Karpas-422 (cell line): ENCODE data around the gene C17orf114.
"Not testable (repeated sequence)": the region's sequence is repeated elsewhere in the genome, so short reads cannot be mapped to it uniquely, and the experiment has no call there.

Experiments
- DNase-seq: peaks from one replicate; pipeline ENCODE4 v3.0.0-alpha.2; 2015
- H2AFZ ChIP-seq: fragments of 200-600 bp; sonication (generic); 2 replicates; pipeline ENCODE4 v1.6.1; 2014; ENCODE audit warnings: antibody characterized with exemption, low read length, mixed read lengths
- H3K27ac ChIP-seq: fragments of 200-600 bp; sonication (generic); 2 replicates; pipeline ENCODE4 v1.5.1; 2014; ENCODE audit warnings: mild to moderate bottlenecking, low read length, moderate library complexity
- H3K27me3 ChIP-seq: fragments of 200-600 bp; sonication (generic); 2 replicates; pipeline ENCODE4 v1.6.1; 2014; ENCODE audit warnings: low read length, mixed read lengths
- H3K36me3 ChIP-seq: fragments of 200-600 bp; sonication (generic); 2 replicates; pipeline ENCODE4 v1.6.1; 2014; ENCODE audit warnings: low read length, mixed read lengths; ENCODE audit not compliant: insufficient read depth
- H3K4me1 ChIP-seq: fragments of 200-600 bp; sonication (generic); 2 replicates; pipeline ENCODE4 v1.6.1; 2014; ENCODE audit warnings: mild to moderate bottlenecking, low read length, mixed read lengths
- H3K4me2 ChIP-seq: fragments of 200-600 bp; sonication (generic); 2 replicates; pipeline ENCODE4 v1.6.1; 2014; ENCODE audit warnings: low read length, low read depth, mild to moderate bottlenecking; ENCODE audit not compliant: poor library complexity, severe bottlenecking
- H3K4me3 ChIP-seq: fragments of 200-600 bp; sonication (generic); 2 replicates; pipeline ENCODE4 v1.5.1; 2014; ENCODE audit warnings: mild to moderate bottlenecking, antibody characterized with exemption, low read length, mixed read lengths
- H3K79me2 ChIP-seq: fragments of 200-600 bp; sonication (generic); 2 replicates; pipeline ENCODE4 v1.6.1; 2014; ENCODE audit warnings: mild to moderate bottlenecking, low read length, mixed read lengths
- H3K9ac ChIP-seq: fragments of 200-600 bp; sonication (generic); 2 replicates; pipeline ENCODE4 v1.6.0; 2014; ENCODE audit warnings: low read length
- H3K9me2 ChIP-seq: fragments of 200-600 bp; sonication (generic), shearing (Covaris generic); replicated peaks from 2 replicates; pipeline ENCODE4 v1.6.0; 2014; ENCODE audit warnings: mild to moderate bottlenecking, low read length, moderate library complexity; ENCODE audit not compliant: insufficient read depth
- H3K9me3 ChIP-seq: fragments of 300-700, 200-600 bp; sonication (generic); 2 replicates; pipeline ENCODE4 v1.6.1; 2014; ENCODE audit warnings: low read length, mixed read lengths
- H4K20me1 ChIP-seq: fragments of 200-600 bp; sonication (generic); 2 replicates; pipeline ENCODE4 v1.6.1; 2014; ENCODE audit warnings: mild to moderate bottlenecking, antibody characterized with exemption, low read length, low read depth; ENCODE audit not compliant: insufficient read depth

Gene C17orf114

DNA sequence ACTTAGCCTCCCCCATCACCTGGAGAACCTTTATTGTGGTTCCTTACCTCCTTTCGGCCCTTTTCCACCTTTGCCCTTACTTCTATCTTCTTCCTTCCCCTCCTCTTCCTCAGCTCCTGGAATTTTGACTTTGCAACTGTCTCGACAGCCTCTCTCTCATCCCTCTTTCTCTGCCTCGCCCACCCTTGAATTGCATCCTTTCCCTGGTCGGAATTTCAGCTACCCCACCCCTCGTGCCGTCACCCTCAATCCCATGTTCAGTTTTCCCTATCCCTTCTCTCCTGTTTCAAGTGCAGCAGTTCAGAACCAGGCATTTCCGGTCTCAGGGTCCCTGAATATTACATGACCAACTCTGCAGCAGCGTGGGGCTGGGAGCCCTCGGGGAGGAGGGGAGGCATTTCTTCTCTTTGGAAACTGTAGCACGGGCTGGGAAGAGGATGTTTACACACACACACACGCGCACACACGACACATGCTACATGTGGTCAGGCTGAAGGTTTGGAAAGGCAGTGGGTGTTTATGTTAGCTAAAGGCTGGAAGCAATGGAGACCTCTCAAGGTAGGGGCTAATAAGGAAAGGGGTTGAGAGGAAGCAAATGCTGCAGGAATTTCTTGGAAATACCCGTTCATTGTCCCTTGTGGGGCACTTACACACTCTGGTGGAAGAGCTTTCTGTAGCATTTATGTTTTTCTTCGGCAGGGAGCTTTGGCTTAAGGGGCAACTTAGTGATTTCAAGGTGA is 32.0 kb upstream of the C17orf114 start:
- peak overlapping the region; percentile 19; the same call in 1 of the 2 replicates for H2AFZ ChIP-seq
- peak; percentile 65 for DNase-seq

DNA sequence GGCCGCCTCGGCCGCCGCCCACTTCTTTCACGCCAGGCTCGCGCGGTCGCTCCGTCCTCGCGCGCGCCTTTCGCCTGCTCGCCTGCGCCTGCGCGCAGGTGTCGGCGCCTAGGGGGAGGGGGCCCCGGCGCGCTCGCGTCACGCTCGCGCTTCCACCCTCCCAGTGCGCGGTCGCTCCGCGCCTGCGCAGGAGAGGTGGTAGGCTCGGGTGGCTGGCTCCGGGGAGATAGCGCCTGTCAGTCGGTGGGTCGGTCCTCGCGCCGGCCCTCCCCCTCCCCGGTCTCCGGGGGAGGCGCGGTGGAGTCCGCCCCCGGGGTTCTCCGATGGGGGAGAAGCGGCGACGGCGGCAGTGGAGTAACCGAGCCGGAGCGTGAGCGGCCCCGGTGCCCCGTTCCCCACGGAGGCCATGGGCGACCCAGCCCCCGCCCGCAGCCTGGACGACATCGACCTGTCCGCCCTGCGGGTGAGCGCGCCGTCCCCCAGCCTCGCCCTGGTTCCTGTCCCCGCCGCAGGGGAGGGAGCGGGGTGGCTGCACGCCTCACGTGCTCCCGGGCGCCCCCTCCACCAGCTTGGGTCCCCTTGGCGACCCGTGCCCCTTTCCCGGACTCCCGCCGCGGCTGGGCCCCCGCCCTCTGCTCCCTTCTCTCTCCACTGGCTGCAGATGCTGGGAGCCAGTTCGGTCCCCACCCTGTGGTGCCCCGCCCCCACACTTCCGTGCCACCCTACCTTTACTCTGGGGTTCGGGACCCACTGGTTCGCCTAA is 31.2 kb upstream of the C17orf114 start, which contains the start of gene MINK1:
TSS of gene MINK1 (plus strand) at position 163 of the 763 bp plus-strand sequence. CDS start at position 407, 244 bp downstream.
- H2AFZ ChIP-seq, result peak within 1 kb of the TSS; percentile 86
- peak within 1 kb of the TSS; percentile 89 for H3K4me3 ChIP-seq
- no peaks in the 10 kb centered on the region for H3K9me3 ChIP-seq
- H3K9me2 ChIP-seq, result no peaks in the 10 kb centered on the region
- H3K4me2 ChIP-seq, result peak within 1 kb of the TSS; percentile 82
- H3K36me3 ChIP-seq, result no peaks in the 10 kb centered on the region
- H3K4me1 ChIP-seq, result peaks cover 18% of the 10 kb centered on the region
- H3K9ac ChIP-seq, result peak within 1 kb of the TSS; percentile 88
- no peaks in the 10 kb centered on the region for H3K27me3 ChIP-seq
- peaks cover 9% of the 10 kb centered on the region; the same call in 1 of the 2 replicates for H4K20me1 ChIP-seq
- peak within 1 kb of the TSS; percentile 56 for H3K27ac ChIP-seq
- peak; percentile 97 for DNase-seq
- peaks cover 51% of the 10 kb centered on the region for H3K79me2 ChIP-seq

More for the DNA sequence above, 32.0 kb upstream of the C17orf114 start:
- peaks cover 18% of the 10 kb centered on the region for H3K4me1 ChIP-seq
- H3K4me3 ChIP-seq, result peak overlapping the region; percentile 89
- peaks cover 57% of the 10 kb centered on the region for H3K79me2 ChIP-seq
- no peaks in the 10 kb centered on the region for H3K36me3 ChIP-seq
- H3K4me2 ChIP-seq, result peak overlapping the region; percentile 82
- H3K27ac ChIP-seq, result peak overlapping the region; percentile 56
- peaks cover 9% of the 10 kb centered on the region; the same call in 1 of the 2 replicates for H4K20me1 ChIP-seq
- no peaks in the 10 kb centered on the region for H3K9me2 ChIP-seq
- no peaks in the 10 kb centered on the region for H3K9me3 ChIP-seq
- H3K27me3 ChIP-seq, result no peaks in the 10 kb centered on the region
- peak overlapping the region; percentile 88 for H3K9ac ChIP-seq

- Histone ChIP-seq H3K79me2 (peaks cover 46% of the 10 kb centered on the region), H3K4me2 (peak overlapping the region; percentile 82), H3K4me1 (peaks cover 18% of the 10 kb centered on the region), H3K4me3 (peak overlapping the region; percentile 89), H2AFZ (peak overlapping the region; percentile 86; the same call in 1 of the 2 replicates), H3K9ac (peak overlapping the region; percentile 73)
- not testable (repeated sequence) for H3K27me3 ChIP-seq, H3K9me3 ChIP-seq, H3K9me2 ChIP-seq, H3K36me3 ChIP-seq, H3K27ac ChIP-seq, H4K20me1 ChIP-seq, DNase-seq
Observed at GRCh38 chr17:4832829-4833177, 30.7 kb upstream of the C17orf114 start.

- H3K27ac ChIP-seq, result no peak overlapping the region
- no peaks in the 10 kb centered on the region for H4K20me1 ChIP-seq
- no peaks in the 10 kb centered on the region for H3K4me1 ChIP-seq
- no peaks in the 10 kb centered on the region for H3K9me2 ChIP-seq
- DNase-seq, result no peak
- H3K27me3 ChIP-seq, result no peaks in the 10 kb centered on the region
- no peaks in the 10 kb centered on the region for H3K9me3 ChIP-seq
- no peaks in the 10 kb centered on the region for H3K79me2 ChIP-seq
- H3K4me2 ChIP-seq, result no peak overlapping the region
- no peak overlapping the region for H2AFZ ChIP-seq
- no peak overlapping the region for H3K4me3 ChIP-seq
- no peaks in the 10 kb centered on the region for H3K36me3 ChIP-seq
- no peak overlapping the region for H3K9ac ChIP-seq
Observed at GRCh38 chr17:4827399-4827798, 25.3 kb upstream of the C17orf114 start.

DNA sequence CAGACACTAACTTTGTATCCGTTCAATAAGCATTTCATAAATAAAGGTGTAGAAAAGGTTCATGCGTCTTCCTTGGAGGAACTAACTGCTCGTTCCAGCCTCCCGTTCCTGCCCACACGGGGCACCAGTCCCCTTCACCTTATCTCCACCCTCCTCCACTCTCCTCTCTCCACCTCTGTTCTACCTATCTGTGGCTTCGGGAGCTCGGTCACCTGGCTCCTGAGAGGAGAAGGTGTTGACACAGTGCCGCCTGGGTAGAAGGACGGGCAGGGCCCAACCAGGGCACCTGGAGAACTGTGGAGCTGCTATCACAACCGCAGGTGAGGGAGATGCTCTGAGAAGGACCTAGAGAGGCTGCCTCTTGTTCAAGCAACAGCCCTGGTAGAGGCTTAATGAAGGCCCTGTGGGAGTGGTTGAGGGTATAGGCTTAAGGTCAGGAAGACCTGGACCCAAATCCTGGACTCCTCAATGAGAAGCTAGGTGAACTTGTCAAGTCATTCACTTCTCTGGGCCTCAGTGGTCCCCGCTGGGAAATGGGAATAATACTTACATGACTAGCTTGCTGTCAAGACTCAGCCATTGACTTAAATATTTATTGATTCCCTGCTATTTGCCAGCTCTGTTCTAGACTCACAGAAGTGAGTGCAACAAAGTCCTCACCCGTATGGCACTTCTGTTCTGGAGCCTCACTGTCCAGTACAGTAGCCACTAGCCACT is 21.4 kb upstream of the C17orf114 start:
- no peaks in the 10 kb centered on the region for H3K36me3 ChIP-seq
- no peak overlapping the region for H2AFZ ChIP-seq
- H3K4me3 ChIP-seq, result no peak overlapping the region
- H3K79me2 ChIP-seq, result no peaks in the 10 kb centered on the region
- no peaks in the 10 kb centered on the region for H4K20me1 ChIP-seq
- no peaks in the 10 kb centered on the region for H3K9me2 ChIP-seq
- no peak for DNase-seq
- H3K4me2 ChIP-seq, result no peak overlapping the region
- no peaks in the 10 kb centered on the region for H3K9me3 ChIP-seq
- H3K4me1 ChIP-seq, result no peaks in the 10 kb centered on the region
- no peak overlapping the region for H3K9ac ChIP-seq
- H3K27me3 ChIP-seq, result no peaks in the 10 kb centered on the region
- H3K27ac ChIP-seq, result no peak overlapping the region

- Histone ChIP-seq H3K9me2 (no peaks in the 10 kb centered on the region), H4K20me1 (no peaks in the 10 kb centered on the region), H3K79me2 (no peaks in the 10 kb centered on the region), H3K4me3 (no peak overlapping the region), H3K9me3 (no peaks in the 10 kb centered on the region), H3K9ac (no peak overlapping the region), H2AFZ (no peak overlapping the region), H3K27me3 (no peaks in the 10 kb centered on the region), H3K4me2 (no peak overlapping the region), H3K4me1 (no peaks in the 10 kb centered on the region), H3K27ac (no peak overlapping the region), H3K36me3 (no peaks in the 10 kb centered on the region)
- DNase-seq, result no peak
Observed at GRCh38 chr17:4822835-4823234, 20.7 kb upstream of the C17orf114 start.

GRCh38 chr17:4818276-4818675 is 16.1 kb upstream of the C17orf114 start:
- Histone ChIP-seq H3K79me2 (no peaks in the 10 kb centered on the region), H3K27me3 (no peaks in the 10 kb centered on the region)
- no peak for DNase-seq

GRCh38 chr17:4816826-4817225 is 14.7 kb upstream of the C17orf114 start:
- Histone ChIP-seq H3K79me2 (no peaks in the 10 kb centered on the region), H3K9ac (no peak overlapping the region), H3K9me3 (no peaks in the 10 kb centered on the region), H3K27ac (no peak overlapping the region), H3K4me1 (no peaks in the 10 kb centered on the region), H3K4me2 (no peak overlapping the region), H3K36me3 (no peaks in the 10 kb centered on the region), H3K27me3 (no peaks in the 10 kb centered on the region), H3K4me3 (no peak overlapping the region), H2AFZ (no peak overlapping the region), H3K9me2 (no peaks in the 10 kb centered on the region), H4K20me1 (no peaks in the 10 kb centered on the region)
- DNase-seq, result no peak

More at GRCh38 chr17:4818276-4818675, 16.1 kb upstream of the C17orf114 start:
- no peak overlapping the region for H3K9ac ChIP-seq
- H4K20me1 ChIP-seq, result no peaks in the 10 kb centered on the region
- no peaks in the 10 kb centered on the region for H3K4me1 ChIP-seq
- no peaks in the 10 kb centered on the region for H3K9me2 ChIP-seq
- no peak overlapping the region for H3K27ac ChIP-seq
- H2AFZ ChIP-seq, result no peak overlapping the region
- no peak overlapping the region for H3K4me2 ChIP-seq
- no peaks in the 10 kb centered on the region for H3K9me3 ChIP-seq
- no peak overlapping the region for H3K4me3 ChIP-seq
- H3K36me3 ChIP-seq, result no peaks in the 10 kb centered on the region
